Measurements from ENCODE around the gene WSCD1.

Gene WSCD1

DNA sequence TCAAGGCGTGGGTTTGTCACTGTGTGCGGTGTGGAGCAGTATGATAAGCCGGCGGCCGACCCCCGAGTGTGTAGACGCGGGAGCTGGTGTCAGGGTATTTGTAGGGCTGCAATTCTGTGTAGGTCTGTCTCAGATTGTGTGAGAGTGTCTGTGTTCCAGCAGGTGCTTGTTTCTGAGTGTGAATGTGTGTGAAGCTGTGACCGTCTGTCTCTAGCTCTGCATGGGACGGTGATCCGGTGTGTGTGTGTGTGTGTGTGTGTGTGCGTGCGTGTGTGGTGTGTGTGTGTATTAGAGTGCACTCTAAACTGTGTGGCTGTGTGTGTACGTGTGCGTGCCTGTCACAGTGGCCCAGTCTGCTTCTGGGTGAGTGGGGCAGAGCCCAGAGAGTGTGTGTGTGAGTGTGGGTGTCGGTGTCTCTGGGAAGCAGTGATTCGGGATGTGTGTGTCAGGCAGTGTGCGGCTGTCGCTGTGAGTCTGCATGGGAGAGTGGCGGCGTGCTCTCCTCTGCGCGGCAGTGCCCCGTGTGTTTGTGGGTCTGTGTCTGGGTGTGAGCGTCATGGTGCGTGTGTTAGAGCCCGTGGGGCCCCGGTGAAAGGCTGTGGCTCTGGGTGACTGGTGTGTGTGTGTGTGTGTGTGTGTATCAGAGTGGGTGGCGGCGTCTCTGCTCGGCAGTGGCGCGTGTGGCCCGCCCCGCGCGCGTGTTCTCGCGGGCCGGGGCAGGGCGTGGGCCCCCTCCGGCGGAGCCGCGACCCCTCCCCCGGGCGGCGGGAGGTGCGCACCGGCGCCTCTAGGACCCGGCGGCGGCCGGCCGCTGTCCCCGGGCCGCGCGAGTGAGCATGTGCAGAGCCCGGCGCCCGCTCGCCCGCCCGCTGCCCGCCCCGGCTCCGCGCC lies at the start of gene WSCD1:
Gene WSCD1, plus strand, starts transcription at position 841 of the 891 bp plus-strand sequence. CDS start 10,280 bp downstream, outside the sequence.
- FAIRE-seq, result no peak

- no peak for FAIRE-seq
These were observed 49.2 kb upstream of the WSCD1 start for GRCh38 chr17:6021011-6021400.

DNA sequence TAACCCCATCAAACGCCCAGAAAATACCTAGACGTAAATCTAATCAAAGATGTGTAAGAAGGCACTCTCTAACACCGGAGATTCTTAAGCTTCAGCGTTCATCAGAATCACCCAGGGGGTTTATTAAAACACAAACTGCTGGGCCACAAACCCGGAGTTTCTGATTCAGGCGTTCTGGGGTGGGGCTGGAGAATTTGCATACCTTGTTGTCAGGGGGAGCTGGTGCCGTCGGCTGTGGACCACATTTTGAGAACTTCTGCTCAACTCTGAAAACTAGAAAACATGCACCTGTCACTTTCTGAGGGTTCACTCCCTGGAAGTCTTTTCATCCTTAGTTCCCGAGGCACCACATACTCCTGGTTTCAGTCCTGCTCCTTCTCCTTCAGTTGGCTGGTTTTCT lies 48.6 kb upstream of the WSCD1 start:
- FAIRE-seq, result no peak

DNA sequence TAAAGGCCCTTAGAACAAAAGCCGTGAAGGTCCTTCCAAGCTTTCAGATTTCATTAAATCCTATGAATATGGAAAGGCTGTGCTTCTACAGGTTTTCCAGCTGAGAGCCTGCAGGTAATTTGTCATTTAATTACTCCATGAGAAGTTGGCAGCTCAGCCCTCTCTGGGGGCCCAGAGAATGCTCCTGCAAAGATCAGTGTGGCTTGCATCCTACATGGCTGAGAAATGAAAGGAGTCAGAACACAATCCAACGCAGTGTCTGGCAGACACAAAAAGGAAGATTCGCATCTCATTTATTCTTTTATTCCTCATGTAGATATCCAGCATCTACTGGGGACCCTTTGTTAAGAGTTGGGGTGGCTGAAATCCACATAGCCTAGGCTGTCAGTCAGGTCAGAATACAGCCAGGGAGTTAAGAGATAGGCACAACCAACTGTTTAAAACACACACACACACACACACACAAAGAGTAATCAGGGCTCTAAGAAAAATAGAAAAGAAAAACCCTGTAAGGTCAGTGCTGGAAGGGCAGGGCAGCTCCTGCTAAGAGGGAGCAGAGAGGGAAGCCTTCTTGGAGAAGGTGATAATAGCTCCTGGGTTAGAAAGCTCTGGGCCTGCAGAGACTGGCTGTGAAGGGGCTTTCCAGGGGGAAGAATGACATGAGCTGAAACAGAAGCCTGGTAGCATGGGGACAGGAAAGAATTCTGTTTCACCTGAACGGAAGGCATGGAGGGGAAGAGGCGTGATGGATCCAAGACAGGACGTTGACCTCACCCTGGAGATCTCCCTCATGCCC lies 46.9 kb upstream of the WSCD1 start:
- FAIRE-seq, result no peak

DNA sequence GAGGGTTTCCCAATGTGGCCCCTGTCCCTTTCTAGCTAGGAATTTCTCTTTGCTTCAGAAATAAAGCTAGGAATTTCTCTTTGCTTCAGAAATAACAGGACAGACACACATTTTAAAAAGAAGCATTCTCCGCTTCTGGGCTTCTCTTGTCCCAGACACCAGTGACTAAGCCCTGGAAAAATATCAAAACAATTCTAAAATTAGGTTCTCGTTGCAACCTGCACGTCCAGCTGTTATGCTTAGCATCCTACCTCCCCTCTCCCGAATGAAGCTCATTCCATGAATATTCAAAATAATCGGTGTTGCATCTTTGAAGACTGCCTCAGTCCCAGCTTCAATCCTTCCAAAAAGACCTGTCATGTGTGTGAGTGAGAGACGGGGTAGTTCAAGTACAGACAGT lies 45.6 kb upstream of the WSCD1 start:
- no peak for FAIRE-seq

GRCh38 chr17:6027342-6028024 lies 42.7 kb upstream of the WSCD1 start:
- FAIRE-seq, result no peak

- FAIRE-seq, result no peak
These were observed 41.9 kb upstream of the WSCD1 start for GRCh38 chr17:6028294-6028693.

GRCh38 chr17:6035801-6036394 lies 34.3 kb upstream of the WSCD1 start:
- no peak for FAIRE-seq

DNA sequence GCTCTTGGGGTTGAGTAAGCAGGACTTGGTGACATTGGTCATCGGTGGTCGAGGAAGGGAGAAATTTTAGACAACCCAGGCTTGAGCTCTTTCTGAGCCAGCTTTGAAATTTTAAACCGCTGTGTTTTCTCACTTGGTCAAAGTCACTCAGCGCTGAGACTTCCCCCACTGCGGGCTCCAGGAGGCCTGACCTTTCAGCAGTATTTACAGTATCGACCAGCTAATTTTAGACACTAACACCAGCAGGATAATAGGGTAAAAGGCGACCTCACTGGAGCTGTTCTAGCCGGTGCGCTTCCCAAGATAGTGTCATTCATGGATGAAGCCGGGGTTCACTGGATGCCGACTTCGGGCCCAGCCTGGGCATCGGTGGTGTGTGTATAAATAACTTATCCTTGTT lies 29.7 kb upstream of the WSCD1 start:
- no peak for FAIRE-seq

- no peak for FAIRE-seq
These were observed 28.9 kb upstream of the WSCD1 start for GRCh38 chr17:6041246-6041645.

DNA sequence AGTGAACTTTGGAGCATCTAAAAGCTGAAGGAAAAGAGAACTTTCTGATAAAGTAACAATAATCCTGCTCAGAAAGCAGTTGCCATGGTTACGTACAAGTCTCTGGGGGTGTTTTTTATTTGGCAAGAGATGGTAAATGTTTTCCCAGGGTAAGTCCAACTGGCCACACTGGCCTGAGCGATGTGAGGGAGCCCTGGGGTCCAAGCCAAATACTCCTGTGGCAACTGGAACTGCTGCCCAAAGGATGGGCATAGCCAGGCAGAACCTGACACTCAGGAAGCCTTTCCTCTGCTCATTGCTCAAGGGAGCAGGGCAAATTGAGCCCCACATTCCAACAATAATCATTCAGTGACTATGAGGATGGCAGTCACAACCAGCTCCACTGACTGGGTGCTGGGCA lies 26.8 kb upstream of the WSCD1 start:
- FAIRE-seq, result no peak

- no peak for FAIRE-seq
These were observed 25.9 kb upstream of the WSCD1 start for GRCh38 chr17:6044261-6044660.

GRCh38 chr17:6045621-6046357 lies 24.4 kb upstream of the WSCD1 start:
- FAIRE-seq, result no peak

DNA sequence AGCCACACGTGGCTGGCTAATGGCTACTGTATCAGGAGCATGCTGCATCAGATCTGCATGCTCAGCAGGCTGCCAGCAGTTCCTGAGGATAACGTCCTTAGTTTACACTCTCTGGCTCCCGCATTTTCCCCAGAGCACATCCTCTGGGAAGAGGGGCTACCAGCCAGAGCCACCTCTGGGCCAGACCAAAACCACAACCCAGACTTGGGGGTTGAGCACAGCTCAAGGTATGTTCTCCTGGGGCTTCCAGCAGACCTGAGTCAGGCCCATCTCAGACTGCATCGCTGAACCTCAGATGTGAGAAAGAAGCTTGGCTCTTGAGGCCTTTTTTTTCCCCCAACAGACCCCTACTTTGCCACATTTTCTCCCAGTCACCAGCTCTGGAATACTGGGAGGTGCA lies 23.7 kb upstream of the WSCD1 start:
- no peak for FAIRE-seq

DNA sequence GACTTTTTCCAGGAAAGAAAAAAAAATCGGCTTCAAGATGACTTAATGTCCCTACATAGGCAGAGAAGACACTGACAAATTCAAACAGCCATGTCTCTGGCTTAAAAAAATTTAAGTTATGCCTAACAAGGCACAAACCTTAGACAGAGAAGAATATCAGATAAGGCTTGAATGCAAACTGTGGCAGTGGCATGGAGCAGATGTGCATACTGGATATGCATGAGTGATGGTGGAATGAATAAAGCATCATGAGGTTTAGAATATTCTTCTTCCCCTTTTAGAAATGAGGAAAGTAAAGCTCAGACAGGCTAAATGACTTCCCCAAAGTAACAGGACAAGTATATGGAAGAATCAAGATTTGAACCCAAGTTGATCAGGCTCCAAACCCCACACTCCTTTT lies 23.2 kb upstream of the WSCD1 start:
- no peak for FAIRE-seq

DNA sequence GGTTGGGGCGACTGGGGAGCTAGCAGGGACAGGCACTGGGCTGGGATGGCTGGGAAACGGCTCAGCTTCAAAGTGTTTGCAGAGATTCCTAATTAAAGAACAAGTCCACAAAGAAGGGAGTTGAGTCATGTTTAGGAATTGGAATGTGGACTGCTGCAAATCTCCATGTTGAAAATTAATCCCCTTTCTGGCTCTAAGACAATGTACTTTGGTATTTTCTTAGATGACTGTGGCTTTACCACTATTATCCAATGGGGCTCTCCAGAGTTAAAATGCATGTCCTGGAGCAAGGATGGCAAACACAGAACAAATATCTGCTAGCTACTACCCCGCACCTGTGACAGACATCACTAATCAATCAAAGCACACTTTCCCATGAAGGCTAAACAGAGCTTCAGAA lies 22.2 kb upstream of the WSCD1 start:
- no peak for FAIRE-seq

DNA sequence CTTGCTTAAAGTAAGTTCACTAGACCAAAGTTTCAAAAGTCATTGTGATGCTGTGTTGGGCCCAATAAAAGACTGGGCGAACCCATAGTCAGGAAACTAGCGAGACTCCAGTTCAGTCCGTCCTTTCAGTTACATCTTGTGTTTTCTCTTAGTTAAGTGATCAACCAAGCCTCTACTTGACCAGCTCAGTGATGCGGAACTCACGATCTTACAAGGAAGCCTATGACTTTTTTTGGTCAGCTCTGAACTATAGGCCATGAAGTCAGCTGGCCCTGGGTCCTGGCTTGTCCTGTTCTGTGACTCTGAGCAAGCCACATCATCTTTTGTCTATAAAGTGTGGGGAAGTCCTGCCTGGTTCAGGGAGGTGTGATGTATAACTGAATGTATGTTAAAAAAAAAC lies 21.7 kb upstream of the WSCD1 start:
- FAIRE-seq, result no peak

- no peak for FAIRE-seq
These were observed 17.3 kb upstream of the WSCD1 start for GRCh38 chr17:6052926-6053325.

- no peak for FAIRE-seq
These were observed 15.8 kb upstream of the WSCD1 start for GRCh38 chr17:6054372-6054771.

- FAIRE-seq, result no peak
These were observed 14.1 kb upstream of the WSCD1 start for GRCh38 chr17:6056104-6056503.

- no peak for FAIRE-seq
These were observed 12.6 kb upstream of the WSCD1 start for GRCh38 chr17:6057562-6057961.

- FAIRE-seq, result no peak
These were observed 10.8 kb upstream of the WSCD1 start for GRCh38 chr17:6059406-6059805.
